Keratinocyte (primary cell): Measurements from ENCODE around the gene CRADD. TPM values are rescaled to one million over a fixed set of nuclear protein-coding genes. Genes with fewer than 3 reads are reported as not detected.

Experiments used
- DNase-seq: peaks from one replicate; pipeline ENCODE4 v3.0.0-alpha.2; 2011; ENCODE audit warnings: low read depth, missing footprints, low spot score
- FAIRE-seq: peaks from 2 replicates; lab custom pipeline; 2011; peaks lifted over from hg19 to GRCh38; lab: Jason Lieb, UNC
- H2AFZ ChIP-seq: 2 replicates; pipeline ENCODE4 v1.6.0; 2012; ENCODE audit warnings: low read length, control low read depth, inconsistent platforms; ENCODE audit not compliant: control insufficient read depth
- H3K27ac ChIP-seq: 2 replicates; pipeline ENCODE4 v1.5.1; 2011; ENCODE audit warnings: low read length; ENCODE audit not compliant: control insufficient read depth, insufficient read depth
- H3K27me3 ChIP-seq: 3 replicates; pipeline ENCODE4 v1.6.0; 2011; ENCODE audit warnings: low read length; ENCODE audit not compliant: control insufficient read depth, insufficient read depth; ENCODE audit errors: extremely low read depth
- H3K36me3 ChIP-seq, 2 experiments: 2 replicates in 1 of 2; 3 replicates in 1 of 2; pipeline ENCODE4 v1.5.1; 2011; ENCODE audit warnings: low read length in 2 of 2, mild to moderate bottlenecking in 1 of 2; ENCODE audit not compliant: control insufficient read depth in 2 of 2, insufficient read depth in 2 of 2; ENCODE audit errors: extremely low read depth in 1 of 2
- H3K4me1 ChIP-seq: 3 replicates; pipeline ENCODE4 v1.5.1; 2011; ENCODE audit warnings: low read length; ENCODE audit not compliant: control insufficient read depth, insufficient read depth; ENCODE audit errors: extremely low read depth
- H3K4me2 ChIP-seq: 3 replicates; pipeline ENCODE4 v1.6.0; 2011; ENCODE audit warnings: low read depth, low read length; ENCODE audit not compliant: control insufficient read depth, insufficient read depth; ENCODE audit errors: extremely low read depth
- H3K4me3 ChIP-seq, 3 experiments: fragments of 200-600 bp in 1 of 3; sonication (generic) in 1 of 3; 2 replicates in 2 of 3; 3 replicates in 1 of 3; pipeline ENCODE4 v1.5.1; 2011 to 2016; ENCODE audit warnings: low read length in 3 of 3, mild to moderate bottlenecking in 3 of 3, control low read depth in 2 of 3, inconsistent platforms in 1 of 3, low read depth in 1 of 3, mixed read lengths in 1 of 3, mixed run types in 1 of 3, moderate library complexity in 1 of 3; ENCODE audit not compliant: control insufficient read depth in 2 of 3, insufficient read depth in 2 of 3; ENCODE audit errors: extremely low read depth in 1 of 3
- H3K79me2 ChIP-seq: 2 replicates; pipeline ENCODE4 v1.6.0; 2012; ENCODE audit warnings: low read length; ENCODE audit not compliant: control insufficient read depth, insufficient read depth
- H3K9ac ChIP-seq: 3 replicates; pipeline ENCODE4 v1.6.0; 2011; ENCODE audit warnings: low read length; ENCODE audit not compliant: control insufficient read depth, insufficient read depth; ENCODE audit errors: extremely low read depth
- H3K9me1 ChIP-seq: 3 replicates; pipeline ENCODE4 v1.6.0; 2011; ENCODE audit warnings: low read length; ENCODE audit not compliant: control insufficient read depth, insufficient read depth; ENCODE audit errors: extremely low read depth
- H3K9me3 ChIP-seq: 2 replicates; pipeline ENCODE4 v1.5.1; 2012; ENCODE audit warnings: low read depth, low read length; ENCODE audit not compliant: control insufficient read depth
- H4K20me1 ChIP-seq: 3 replicates; pipeline ENCODE4 v1.6.0; 2011; ENCODE audit warnings: low read length; ENCODE audit not compliant: control insufficient read depth, insufficient read depth; ENCODE audit errors: extremely low read depth
- EZH2 ChIP-seq: IDR thresholded peaks from one replicate; pipeline ENCODE4 v1.6.1; 2012; ENCODE audit warnings: inconsistent platforms, mild to moderate bottlenecking, low read length, moderate library complexity
- dilution Hi-C: fragments of 300-500 bp; cut with MboI; formaldehyde crosslinking; loops from one replicate; pipeline ENCODE4 v1.7.0; 2020; ENCODE audit warnings: low sequenced_read_pairs; ENCODE audit not compliant: extremely low pct_ligation_motif_present
- polyA plus RNA-seq, 5 experiments: library from polyadenylated mRNA; depleted of rRNA in 3 of 5; stranded (reverse) in 3 of 5; stranded (forward) in 1 of 5; unstranded in 1 of 5; fragments of >200 nt; gene quantifications; 1 replicate in 1 of 5; 2 replicates in 3 of 5; 3 replicates in 1 of 5; pipeline versions ENCODE4 v1.2.1 to v1.2.3, GENCODE V29; 2011 to 2012; ENCODE audit warnings: missing spikeins in 2 of 5, low read depth in 1 of 5, low replicate concordance in 1 of 5
- TF ChIP-seq, protein P1 (sequence below), 3 experiments: IDR thresholded peaks in 1 of 3; conservative IDR thresholded peaks in 1 of 3; optimal IDR thresholded peaks in 1 of 3; 2 replicates in 2 of 3; 3 replicates in 1 of 3; pipeline versions ENCODE3 to v1.5.1; 2011; ENCODE audit warnings: low read length in 3 of 3, mild to moderate bottlenecking in 3 of 3, moderate library complexity in 2 of 3, control low read depth in 1 of 3, inconsistent platforms in 1 of 3; ENCODE audit not compliant: insufficient read depth in 2 of 3; ENCODE audit errors: extremely low read depth in 1 of 3

Gene CRADD
- polyA plus RNA-seq, 1 donor (not counting 4 experiments of a cell fraction or from before 2014, with no cell fraction given), result 11.2 TPM

DNA sequence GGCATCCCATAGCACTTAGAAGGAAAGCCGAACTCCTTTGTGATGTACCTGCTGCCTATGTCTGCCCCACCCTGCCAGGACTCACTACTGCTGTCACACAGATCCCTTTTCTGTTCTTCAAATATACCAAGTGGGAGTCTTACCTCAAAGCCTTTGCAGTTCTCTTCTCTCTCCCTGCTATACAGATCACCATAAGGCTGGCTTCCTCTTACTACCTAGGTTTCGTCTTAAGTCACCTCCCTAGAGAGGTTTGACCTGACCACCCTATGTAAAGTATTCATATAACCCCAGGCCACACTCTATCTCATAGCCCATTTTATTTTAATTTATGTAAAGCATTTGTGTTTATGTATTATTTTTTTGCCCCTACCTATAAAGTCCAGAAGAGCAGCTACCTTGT lies 117.6 kb downstream of the CRADD start:
- Histone ChIP-seq H3K4me1 (peaks cover 28% of the 10 kb centered on the region), H3K79me2 (no peaks in the 10 kb centered on the region), H3K27me3 (no peaks in the 10 kb centered on the region), H4K20me1 (no peaks in the 10 kb centered on the region), H3K4me2 (no peak overlapping the region), H3K9ac (no peak overlapping the region), H2AFZ (no peak overlapping the region), H3K9me3 (no peaks in the 10 kb centered on the region), H3K27ac (no peak overlapping the region), H3K4me3 (no peak overlapping the region), H3K36me3 (no peaks in the 10 kb centered on the region), H3K9me1 (no peaks in the 10 kb centered on the region)
- DNase-seq (no peak), FAIRE-seq (no peak)
- dilution Hi-C loops, result no loop called here
- TF ChIP-seq, protein P1, sequence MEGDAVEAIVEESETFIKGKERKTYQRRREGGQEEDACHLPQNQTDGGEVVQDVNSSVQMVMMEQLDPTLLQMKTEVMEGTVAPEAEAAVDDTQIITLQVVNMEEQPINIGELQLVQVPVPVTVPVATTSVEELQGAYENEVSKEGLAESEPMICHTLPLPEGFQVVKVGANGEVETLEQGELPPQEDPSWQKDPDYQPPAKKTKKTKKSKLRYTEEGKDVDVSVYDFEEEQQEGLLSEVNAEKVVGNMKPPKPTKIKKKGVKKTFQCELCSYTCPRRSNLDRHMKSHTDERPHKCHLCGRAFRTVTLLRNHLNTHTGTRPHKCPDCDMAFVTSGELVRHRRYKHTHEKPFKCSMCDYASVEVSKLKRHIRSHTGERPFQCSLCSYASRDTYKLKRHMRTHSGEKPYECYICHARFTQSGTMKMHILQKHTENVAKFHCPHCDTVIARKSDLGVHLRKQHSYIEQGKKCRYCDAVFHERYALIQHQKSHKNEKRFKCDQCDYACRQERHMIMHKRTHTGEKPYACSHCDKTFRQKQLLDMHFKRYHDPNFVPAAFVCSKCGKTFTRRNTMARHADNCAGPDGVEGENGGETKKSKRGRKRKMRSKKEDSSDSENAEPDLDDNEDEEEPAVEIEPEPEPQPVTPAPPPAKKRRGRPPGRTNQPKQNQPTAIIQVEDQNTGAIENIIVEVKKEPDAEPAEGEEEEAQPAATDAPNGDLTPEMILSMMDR (optimal IDR thresholded peaks at IDR 0.05 in 1 of 3, IDR thresholded peaks at IDR 0.05 in 1 of 3, conservative IDR thresholded peaks at IDR 0.05 in 1 of 3; ENCODE audit: extremely low read depth in 1 of 3, insufficient read depth in 2 of 3, low read length in 3 of 3), result no peak
- no peak for TF ChIP-seq EZH2

DNA sequence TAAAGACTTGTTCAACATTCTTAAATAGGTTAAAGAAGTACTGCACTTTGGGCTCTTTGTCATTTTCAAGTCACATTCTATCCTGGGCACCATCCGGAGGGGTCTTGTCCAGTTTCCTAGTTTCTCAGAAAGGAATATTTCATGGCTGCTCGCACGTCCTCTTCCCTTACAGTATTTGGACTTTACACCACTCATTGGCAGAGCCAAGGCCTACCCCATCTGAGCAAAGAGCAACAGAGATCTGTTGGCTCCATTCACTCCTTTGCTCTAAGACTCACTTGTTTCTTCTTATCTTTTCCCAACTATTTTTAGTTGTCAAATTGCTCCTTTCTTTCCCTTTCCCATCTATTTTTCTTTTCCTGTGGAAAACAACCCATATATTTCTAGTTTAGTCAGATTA lies 118.2 kb downstream of the CRADD start:
- H3K36me3 ChIP-seq, result no peaks in the 10 kb centered on the region
- H3K4me1 ChIP-seq, result peaks cover 22% of the 10 kb centered on the region
- H4K20me1 ChIP-seq, result no peaks in the 10 kb centered on the region
- no peaks in the 10 kb centered on the region for H3K27me3 ChIP-seq
- no peak overlapping the region for H2AFZ ChIP-seq
- no peak overlapping the region for H3K4me2 ChIP-seq
- dilution Hi-C loops, result no loop called here
- H3K4me3 ChIP-seq, result no peak overlapping the region
- DNase-seq, result no peak
- TF ChIP-seq, protein P1 (optimal IDR thresholded peaks at IDR 0.05 in 1 of 3, IDR thresholded peaks at IDR 0.05 in 1 of 3, conservative IDR thresholded peaks at IDR 0.05 in 1 of 3; ENCODE audit: extremely low read depth in 1 of 3, insufficient read depth in 2 of 3, low read length in 3 of 3), result no peak
- no peak for TF ChIP-seq EZH2
- H3K27ac ChIP-seq, result no peak overlapping the region
- H3K79me2 ChIP-seq, result no peaks in the 10 kb centered on the region
- H3K9me3 ChIP-seq, result no peaks in the 10 kb centered on the region
- no peak for FAIRE-seq
- no peak overlapping the region for H3K9ac ChIP-seq
- no peaks in the 10 kb centered on the region for H3K9me1 ChIP-seq
